LNCAP (cell line): ENCODE results near the gene PFKFB3.

ENCODE experiments used
- CTCF ChIP-seq: fragments of 450-650 bp; IDR thresholded peaks from 2 replicates; pipeline ENCODE4 v1.5.1; 2017; ENCODE audit warnings: mild to moderate bottlenecking

PFKFB3 gene

GRCh38 chr10:6164271-6165095, 38.2 kb upstream of the PFKFB3 start:
- no peak for TF ChIP-seq CTCF

DNA sequence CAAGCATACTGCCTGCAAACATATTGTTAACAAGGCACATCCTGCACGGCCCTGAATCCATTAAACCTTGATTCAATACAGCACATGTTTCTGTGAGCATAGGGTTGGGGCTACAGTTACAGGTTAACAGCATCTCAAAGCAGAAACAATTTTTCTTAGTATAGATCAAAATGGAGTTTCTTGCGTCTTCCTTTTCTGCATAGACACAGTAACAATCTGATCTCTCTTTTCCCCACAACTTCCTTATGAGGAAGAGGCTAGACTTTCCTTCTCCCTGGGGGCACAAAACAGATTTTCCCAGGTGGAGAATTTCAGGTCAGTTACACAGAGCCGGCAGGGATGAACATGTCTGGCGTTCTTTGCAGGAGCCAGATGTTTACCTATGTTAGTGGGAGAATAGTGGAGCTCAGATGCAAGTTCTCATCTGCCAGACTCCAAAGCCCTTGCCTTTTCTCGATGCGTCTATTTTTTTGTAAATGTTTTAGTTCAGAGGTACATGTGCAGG, 37.5 kb upstream of the PFKFB3 start:
- no peak for TF ChIP-seq CTCF

DNA sequence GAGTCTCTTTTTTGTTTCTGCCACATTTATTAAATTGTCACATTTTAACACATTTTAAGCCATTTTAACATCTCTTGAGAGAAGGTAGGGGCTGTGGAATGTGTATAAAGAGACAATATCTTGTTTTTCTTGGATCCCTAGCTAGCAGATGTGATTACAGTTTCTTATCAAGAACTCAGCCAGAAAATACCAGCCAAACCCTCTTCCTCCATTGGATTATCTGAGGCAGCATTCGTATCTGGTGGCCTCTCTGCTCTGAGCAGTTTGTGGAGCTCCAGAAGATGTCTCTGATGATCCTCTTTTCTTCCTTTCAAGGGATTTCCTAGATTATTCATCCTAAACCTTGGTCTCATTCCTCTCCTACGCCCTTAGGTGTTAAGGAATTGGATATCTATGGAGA, 35.3 kb upstream of the PFKFB3 start:
- no peak for TF ChIP-seq CTCF

DNA sequence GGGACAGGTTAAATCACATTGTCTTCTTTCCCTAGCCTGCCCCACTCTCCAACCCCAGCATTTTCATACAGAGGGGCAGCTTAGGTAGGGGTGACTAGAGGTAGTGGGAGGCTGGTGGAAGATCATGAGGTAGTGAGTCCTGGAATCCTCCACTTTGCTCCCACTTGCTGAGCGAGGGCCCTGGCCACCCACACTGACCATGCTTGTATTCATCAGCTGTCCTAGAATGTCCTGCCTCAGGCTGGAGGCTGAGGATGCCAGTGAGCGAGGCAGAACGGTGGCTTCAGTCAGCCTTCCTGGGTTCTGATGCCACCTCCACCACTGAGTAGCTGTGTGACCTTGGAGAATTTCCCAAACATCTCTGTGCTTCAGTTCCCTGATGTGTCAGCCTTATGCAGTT, 34.6 kb upstream of the PFKFB3 start:
- no peak for TF ChIP-seq CTCF

DNA sequence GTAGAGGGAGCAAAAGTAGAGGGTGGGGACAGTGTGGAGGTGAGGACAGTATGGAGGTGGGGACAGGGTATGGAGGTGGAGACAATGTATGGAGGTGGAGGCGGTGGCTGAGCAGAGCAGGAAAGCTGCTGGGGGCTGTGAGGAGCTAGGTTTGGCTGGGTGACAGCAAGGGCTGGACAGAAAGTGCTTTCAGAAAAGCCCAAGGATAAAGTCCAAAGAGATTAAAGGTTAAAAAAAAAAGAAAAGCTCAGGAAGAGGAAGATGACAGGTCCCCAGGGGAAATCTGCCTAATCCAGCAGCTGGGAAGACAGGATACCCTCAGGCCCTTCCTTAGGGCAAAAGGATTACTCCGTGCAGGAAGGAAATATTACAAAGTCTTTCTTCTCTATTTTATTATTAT, 32.1 kb upstream of the PFKFB3 start:
- TF ChIP-seq CTCF: no peak

GRCh38 chr10:6171881-6172695, 30.6 kb upstream of the PFKFB3 start:
- no peak for TF ChIP-seq CTCF

DNA sequence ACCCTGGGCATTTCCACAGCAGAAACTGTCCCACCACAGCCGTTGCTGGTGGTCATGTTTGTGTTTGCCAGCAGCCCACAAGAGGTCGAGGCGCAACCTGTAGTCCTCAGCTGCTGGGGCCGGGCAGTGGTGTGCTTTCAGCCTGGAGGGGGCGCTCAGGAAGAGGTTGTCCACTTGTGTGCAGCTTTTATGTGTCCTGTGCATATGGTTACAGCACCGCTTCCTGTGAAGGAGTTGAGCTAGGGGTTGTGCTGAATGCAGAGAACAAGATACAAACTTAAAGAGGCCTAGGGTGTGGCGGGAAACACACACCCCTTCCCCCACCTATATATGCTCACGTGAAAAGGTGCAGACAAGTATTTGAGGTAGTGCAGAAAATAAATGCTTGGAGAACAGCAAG, 29.5 kb upstream of the PFKFB3 start:
- no peak; the same call in 1 of the 2 replicates for TF ChIP-seq CTCF
